Gastrocnemius medialis (tissue), 4 donors: ENCODE data around the gene REXO1. TPM values are rescaled to one million over a fixed set of nuclear protein-coding genes. Genes with fewer than 3 reads are reported as not detected.

Experiments
- ATAC-seq, 2 donors: fragments of 150-250 bp; one replicate each; pipeline ENCODE4 v1.9.1; 2016
- DNase-seq, 2 donors: peaks; one replicate each; pipeline ENCODE4 v3.0.0-alpha.2; 2019
- H3K27ac ChIP-seq, 4 donors: fragments of 200-600 bp; sonication (generic); 1 replicate in 1 of 4; 2 replicates in 3 of 4; pipeline ENCODE4 v1.5.1; 2016 to 2018; ENCODE audit warnings: mild to moderate bottlenecking in 2 of 4, moderate library complexity in 1 of 4
- H3K27me3 ChIP-seq, 3 donors: fragments of 200-600 bp; sonication (generic) in 2 of 3; 1 replicate in 1 of 3; 2 replicates in 2 of 3; pipeline versions ENCODE4 v1.5.1 to v1.6.0; 2016 to 2019; ENCODE audit warnings: mild to moderate bottlenecking in 1 of 3, moderate library complexity in 1 of 3
- H3K36me3 ChIP-seq, 2 donors: fragments of 200-600 bp; sonication (generic) in 1 of 2; one replicate each; pipeline ENCODE4 v1.5.1; 2017 to 2018
- H3K4me1 ChIP-seq, 2 donors: fragments of 200-600 bp; sonication (generic) in 1 of 2; one replicate each; pipeline ENCODE4 v1.5.1; 2016 to 2017; ENCODE audit warnings: mild to moderate bottlenecking in 2 of 2
- H3K4me3 ChIP-seq, 4 donors: fragments of 200-600 bp; sonication (generic) in 3 of 4; 1 replicate in 1 of 4; 2 replicates in 3 of 4; pipeline ENCODE4 v1.5.1; 2016 to 2019; ENCODE audit warnings: mild to moderate bottlenecking in 2 of 4
- H3K9me3 ChIP-seq, 3 donors: fragments of 200-600 bp; sonication (generic) in 2 of 3; 1 replicate in 1 of 3; 2 replicates in 2 of 3; pipeline ENCODE4 v1.5.1; 2016 to 2019
- CTCF ChIP-seq, 5 experiments: fragments of 450-650 bp in 3 of 5; fragments of 200-600 bp in 2 of 5; sonication (generic) in 2 of 5; IDR thresholded peaks in 4 of 5; conservative IDR thresholded peaks in 1 of 5; 1 replicate in 4 of 5; 2 replicates in 1 of 5; pipeline ENCODE4 v1.5.1; 2016 to 2019; ENCODE audit warnings: antibody characterized with exemption in 5 of 5, mild to moderate bottlenecking in 3 of 5, moderate library complexity in 3 of 5
- POLR2A ChIP-seq, 2 donors: fragments of 450-650 bp; IDR thresholded peaks; one replicate each; pipeline ENCODE4 v1.6.1; 2017; ENCODE audit warnings: antibody characterized with exemption in 2 of 2, mild to moderate bottlenecking in 2 of 2, moderate library complexity in 2 of 2
- in situ Hi-C, 4 donors: fragments of 200-750 bp; cut with MboI; loops; one replicate each; pipeline versions ENCODE4 v1.15.0 to v1.8.0; 2017; ENCODE audit warnings: low sequenced_read_pairs in 4 of 4
- intact Hi-C: fragments of 100-400 bp; cut with DNase I; formaldehyde crosslinking; loops from one replicate; pipeline ENCODE4 v1.15.1; 2023; ENCODE audit warnings: low total_unique reads
- microRNA counts, 2 donors: library from miRNA; unstranded; fragments of <30 nt; microRNA quantifications; one replicate each; lab custom pipeline; 2016
- microRNA-seq, 2 donors: library from miRNA; unstranded; fragments of <30 nt; microRNA quantifications; one replicate each; pipeline ENCODE4, GENCODE V29; 2016; ENCODE audit warnings: borderline replicate concordance in 2 of 2
- total RNA-seq, 4 donors: library from RNA; depleted of rRNA; stranded (reverse); fragments of >200 nt; gene quantifications; one replicate each; pipeline versions ENCODE4 v1.1.0 to v1.2.3, GENCODE V29; 2016

Gene REXO1
- total RNA-seq, 4 donors from 2014 or later = 10.8 to 28.5 (median 20.5) TPM

- ATAC-seq = no peak
- no peak for DNase-seq
- no peaks in the 10 kb centered on the region for H3K4me1 ChIP-seq
- H3K27ac ChIP-seq = no peak overlapping the region
- H3K36me3 ChIP-seq = no peaks in the 10 kb centered on the region
- peaks cover 66 to 93% (median 71%) of the 10 kb centered on the region in 3 donors for H3K27me3 ChIP-seq
- no peak overlapping the region for H3K4me3 ChIP-seq
- H3K9me3 ChIP-seq = peaks cover 0 to 11% (median 0%) of the 10 kb centered on the region in 3 donors
- in situ Hi-C loops (loop anchor here in 3 of 4 donors (10.0 to 25.0 kb wide), 2 partner anchors 223 to 231 kb away; no protein-coding TSS in a partner anchor), intact Hi-C loops (no loop called here)
- TF ChIP-seq CTCF (IDR thresholded peaks at IDR 0.05 in 4 of 5, conservative IDR thresholded peaks at IDR 0.05 in 1 of 5) = no peak
- no peak for TF ChIP-seq POLR2A (IDR thresholded peaks at IDR 0.05)
These were observed 80.0 kb downstream of the REXO1 start for GRCh38 chr19:1768248-1768647.

- H3K4me3 ChIP-seq = no peak overlapping the region
- peaks cover 70 to 95% (median 76%) of the 10 kb centered on the region in 3 donors for H3K27me3 ChIP-seq
- peaks cover 0 to 11% (median 0%) of the 10 kb centered on the region in 3 donors for H3K9me3 ChIP-seq
- peak; percentile 65 to 91 (median 86) for TF ChIP-seq CTCF (IDR thresholded peaks at IDR 0.05 in 4 of 5, conservative IDR thresholded peaks at IDR 0.05 in 1 of 5)
- no peak for TF ChIP-seq POLR2A (IDR thresholded peaks at IDR 0.05)
- DNase-seq = no peak
- ATAC-seq = no peak
- intact Hi-C loops = loop anchor here (1.0 kb wide), 1 partner anchor 221 kb away; no protein-coding TSS in a partner anchor
- no peaks in the 10 kb centered on the region for H3K36me3 ChIP-seq
- H3K4me1 ChIP-seq = no peaks in the 10 kb centered on the region
- in situ Hi-C loops = loop anchor here in 3 of 4 donors (10.0 to 25.0 kb wide), 2 partner anchors 223 to 230 kb away; no protein-coding TSS in a partner anchor
- H3K27ac ChIP-seq = no peak overlapping the region
These were observed 80.8 kb downstream of the REXO1 start for GRCh38 chr19:1767464-1767933.

GRCh38 chr19:1766800-1767352 lies 81.4 kb downstream of the REXO1 start:
- ATAC-seq (no peak), DNase-seq (no peak)
- Histone ChIP-seq H3K4me1 (no peaks in the 10 kb centered on the region), H3K36me3 (no peaks in the 10 kb centered on the region), H3K27ac (no peak overlapping the region), H3K27me3 (peaks cover 76 to 96% (median 82%) of the 10 kb centered on the region in 3 donors), H3K9me3 (peaks cover 0 to 11% (median 0%) of the 10 kb centered on the region in 3 donors), H3K4me3 (no peak overlapping the region)
- intact Hi-C loops (loop anchor here (1.0 kb wide), 1 partner anchor 221 kb away; no protein-coding TSS in a partner anchor), in situ Hi-C loops (loop anchor here in 3 of 4 donors (10.0 to 25.0 kb wide), 2 partner anchors 222 to 230 kb away; no protein-coding TSS in a partner anchor)
- TF ChIP-seq CTCF (IDR thresholded peaks at IDR 0.05 in 4 of 5, conservative IDR thresholded peaks at IDR 0.05 in 1 of 5) (no peak), POLR2A (IDR thresholded peaks at IDR 0.05) (no peak)

- no peak overlapping the region for H3K4me3 ChIP-seq
- intact Hi-C loops (no loop called here), in situ Hi-C loops (loop anchor here in 3 of 4 donors (10.0 to 25.0 kb wide), 2 partner anchors 221 to 229 kb away; no protein-coding TSS in a partner anchor)
- TF ChIP-seq POLR2A (IDR thresholded peaks at IDR 0.05) (no peak), CTCF (IDR thresholded peaks at IDR 0.05 in 4 of 5, conservative IDR thresholded peaks at IDR 0.05 in 1 of 5) (no peak)
- peaks cover 0 to 10% (median 0%) of the 10 kb centered on the region in 3 donors for H3K9me3 ChIP-seq
- no peaks in the 10 kb centered on the region for H3K4me1 ChIP-seq
- no peak overlapping the region for H3K27ac ChIP-seq
- DNase-seq (no peak), ATAC-seq (no peak)
- no peaks in the 10 kb centered on the region for H3K36me3 ChIP-seq
- H3K27me3 ChIP-seq = peaks cover 82 to 98% (median 89%) of the 10 kb centered on the region in 3 donors
These were observed 82.1 kb downstream of the REXO1 start for GRCh38 chr19:1765904-1766799.

MicroRNA genes within 50 kb of the gene (microRNA counts, 767-probe panel; counts per million panel counts)
- microRNA hsa-miR-1909-3p (lab: Ali Mortazavi, UCI) = 356 to 448 counts per million in 2 donors

Small RNA genes within 50 kb of the gene (microRNA-seq; reads per million reads assigned to microRNA genes)
- gene MIR1909 = 0 reads per million in 2 donors

Other genes with a start within 250 kb of the REXO1 start
- gene UQCR11, start 243.0 kb downstream of the REXO1 start, total RNA-seq = 100 to 1,000 TPM; 106 to 173 (median 154) TPM
- 10 to 100 TPM; 22.0 to 58.6 (median 42.5) TPM for gene TCF3, start 195.9 kb downstream of the REXO1 start, total RNA-seq
- gene ONECUT3, start 95.0 kb downstream of the REXO1 start, total RNA-seq = not detected
- gene ATP8B3, start 36.2 kb downstream of the REXO1 start, total RNA-seq = under 1 TPM in 2 of 4 donors, not detected in 2; 0.09 to 0.24 TPM
- gene KLF16, start 15.1 kb upstream of the REXO1 start, total RNA-seq = 1 to 10 TPM in 3 of 4 donors, under 1 TPM in 1; 0.58 to 4.0 (median 1.4) TPM
- gene ABHD17A, start 37.0 kb upstream of the REXO1 start, total RNA-seq = 10 to 100 TPM; 49.4 to 87.7 (median 70.8) TPM
- 1 to 10 TPM; 2.1 to 3.6 (median 3.1) TPM for gene ADAT3, start 56.9 kb upstream of the REXO1 start, total RNA-seq
- gene SCAMP4, start 56.9 kb upstream of the REXO1 start, total RNA-seq = 10 to 100 TPM; 18.8 to 38.4 (median 26.7) TPM
- 10 to 100 TPM; 37.9 to 42.9 (median 38.1) TPM for gene CSNK1G2, start 92.7 kb upstream of the REXO1 start, total RNA-seq
- gene BTBD2, start 167.2 kb upstream of the REXO1 start, total RNA-seq = 10 to 100 TPM; 54.6 to 82.9 (median 63.6) TPM
- gene MKNK2, start 202.8 kb upstream of the REXO1 start, total RNA-seq = 1,000 to 10,000 TPM; 1,858 to 2,149 (median 1,965) TPM
- 10 to 100 TPM; 16.0 to 30.8 (median 22.2) TPM for gene MOB3A, start 247.8 kb upstream of the REXO1 start, total RNA-seq
- 1 to 10 TPM in 1 of 4 donors, under 1 TPM in 1, not detected in 2; 0.93 to 1.4 TPM for gene IZUMO4, start 248.4 kb upstream of the REXO1 start, total RNA-seq